Esophagus squamous epithelium (tissue), 4 donors: ENCODE results near the gene CAMK4.

Experiments used
- POLR2A ChIP-seq, 4 donors: fragments of 450-650 bp; IDR thresholded peaks; one replicate each; pipeline ENCODE4 v1.6.1; 2017; ENCODE audit warnings: antibody characterized with exemption in 4 of 4, mild to moderate bottlenecking in 4 of 4, moderate library complexity in 3 of 4
- TF ChIP-seq, protein P1 (sequence below), 6 experiments: fragments of 450-650 bp in 4 of 6; fragments of 200-600 bp in 2 of 6; sonication (generic) in 2 of 6; IDR thresholded peaks; one replicate each; pipeline ENCODE4 v1.5.1; 2016 to 2019; ENCODE audit warnings: antibody characterized with exemption in 6 of 6, mild to moderate bottlenecking in 4 of 6, moderate library complexity in 4 of 6

DNA sequence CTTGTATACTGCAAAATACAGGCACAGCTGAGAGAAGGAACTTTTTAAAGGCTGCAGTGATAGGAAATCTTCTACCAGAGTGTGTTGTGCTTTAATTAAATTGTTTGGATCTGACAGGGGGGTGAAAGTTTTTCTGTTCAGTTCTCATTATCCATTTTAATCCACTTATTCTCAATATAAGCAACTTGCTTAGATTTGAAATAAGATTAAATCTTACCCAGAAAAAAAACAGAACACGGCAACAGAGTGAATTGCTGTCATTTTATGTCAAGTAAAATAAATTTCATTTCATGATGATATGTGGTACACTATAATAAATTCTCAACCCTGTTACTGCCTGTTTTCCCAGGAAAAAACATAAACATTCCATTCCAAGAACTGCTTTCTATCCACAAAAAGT is 37.1 kb upstream of the CAMK4 start:
- no peak for TF ChIP-seq POLR2A (IDR thresholded peaks at IDR 0.05)
- TF ChIP-seq, protein P1, sequence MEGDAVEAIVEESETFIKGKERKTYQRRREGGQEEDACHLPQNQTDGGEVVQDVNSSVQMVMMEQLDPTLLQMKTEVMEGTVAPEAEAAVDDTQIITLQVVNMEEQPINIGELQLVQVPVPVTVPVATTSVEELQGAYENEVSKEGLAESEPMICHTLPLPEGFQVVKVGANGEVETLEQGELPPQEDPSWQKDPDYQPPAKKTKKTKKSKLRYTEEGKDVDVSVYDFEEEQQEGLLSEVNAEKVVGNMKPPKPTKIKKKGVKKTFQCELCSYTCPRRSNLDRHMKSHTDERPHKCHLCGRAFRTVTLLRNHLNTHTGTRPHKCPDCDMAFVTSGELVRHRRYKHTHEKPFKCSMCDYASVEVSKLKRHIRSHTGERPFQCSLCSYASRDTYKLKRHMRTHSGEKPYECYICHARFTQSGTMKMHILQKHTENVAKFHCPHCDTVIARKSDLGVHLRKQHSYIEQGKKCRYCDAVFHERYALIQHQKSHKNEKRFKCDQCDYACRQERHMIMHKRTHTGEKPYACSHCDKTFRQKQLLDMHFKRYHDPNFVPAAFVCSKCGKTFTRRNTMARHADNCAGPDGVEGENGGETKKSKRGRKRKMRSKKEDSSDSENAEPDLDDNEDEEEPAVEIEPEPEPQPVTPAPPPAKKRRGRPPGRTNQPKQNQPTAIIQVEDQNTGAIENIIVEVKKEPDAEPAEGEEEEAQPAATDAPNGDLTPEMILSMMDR (IDR thresholded peaks at IDR 0.05): no peak
